PC-3 (cell line): ENCODE data around the gene PTPN3. TPM values are rescaled to one million over a fixed set of nuclear protein-coding genes. Genes with fewer than 3 reads are reported as not detected.
"Not testable (repeated sequence)": the region's sequence is repeated elsewhere in the genome, so short reads cannot be mapped to it uniquely, and the experiment has no call there.

Experiments
- ATAC-seq: fragments of 200-7000 bp; cut with Tn5 transposase; 2 replicates; pipeline ENCODE4 v1.9.1; 2020; ENCODE audit warnings: mild to moderate bottlenecking, moderate library complexity
- BruUV-seq: library from RNA; stranded (reverse); fragments of 400-500 nt; replicated peaks from 2 replicates; lab custom pipeline; 2021; lab: Mats Ljungman, UMichigan
- CTCF ChIA-PET: fragments of 300-600 bp; sonication (Branson Sonifier 250); formaldehyde crosslinking; loops from one replicate; lab custom pipeline; 2022; ENCODE audit warnings: antibody characterized with exemption; lab: Charles Lee
- POLR2A ChIA-PET: fragments of 300-600 bp; sonication (Branson Sonifier 250); formaldehyde crosslinking; loops from one replicate; lab custom pipeline; 2022; ENCODE audit warnings: antibody characterized with exemption; ENCODE audit not compliant: unreplicated experiment; lab: Charles Lee
- DNase-seq: peaks from one replicate; pipeline ENCODE4 v3.0.0-alpha.2; 2015
- H2AFZ ChIP-seq: fragments of 300-600 bp; sonication (generic); 2 replicates; pipeline ENCODE4 v1.6.0; 2016; ENCODE audit warnings: antibody characterized with exemption, low read length
- H3F3A ChIP-seq: fragments of 300-600 bp; sonication (generic); one replicate; pipeline ENCODE4 v1.6.0; 2017; ENCODE audit warnings: antibody characterized with exemption, low read length, control low read depth, mild to moderate bottlenecking; ENCODE audit not compliant: unreplicated experiment
- H3K27ac ChIP-seq: fragments of 300-600 bp; sonication (generic); 2 replicates; pipeline ENCODE4 v1.5.1; 2016; ENCODE audit warnings: mild to moderate bottlenecking, low read length
- H3K27me3 ChIP-seq: fragments of 300-600 bp; sonication (generic); 2 replicates; pipeline ENCODE4 v1.6.1; 2016; ENCODE audit warnings: low read length, mixed read lengths
- H3K36me3 ChIP-seq: fragments of 300-600 bp; sonication (generic); 2 replicates; pipeline ENCODE4 v1.6.1; 2016; ENCODE audit warnings: low read depth, mixed run types, low read length, mixed read lengths
- H3K4me1 ChIP-seq: fragments of 300-600 bp; sonication (generic); 2 replicates; pipeline ENCODE4 v1.5.1; 2016; ENCODE audit warnings: low read length; ENCODE audit not compliant: insufficient read depth
- H3K4me2 ChIP-seq: fragments of 300-600 bp; sonication (generic); 2 replicates; pipeline ENCODE4 v1.6.0; 2016; ENCODE audit warnings: low read length
- H3K4me3 ChIP-seq: fragments of 300-600 bp; sonication (generic); 2 replicates; pipeline ENCODE4 v1.5.1; 2016; ENCODE audit warnings: mild to moderate bottlenecking, low read length, mixed read lengths
- H3K79me2 ChIP-seq: fragments of 300-600 bp; sonication (generic); 2 replicates; pipeline ENCODE4 v1.6.1; 2017; ENCODE audit warnings: low read length, mixed read lengths
- H3K9ac ChIP-seq: fragments of 300-600 bp; sonication (generic); 2 replicates; pipeline ENCODE4 v1.6.0; 2016; ENCODE audit warnings: mild to moderate bottlenecking, low read length
- H3K9me2 ChIP-seq: fragments of 300-600 bp; sonication (generic); replicated peaks from 2 replicates; pipeline ENCODE4 v1.6.1; 2016; ENCODE audit warnings: mixed run types, low read length, mixed read lengths
- H3K9me3 ChIP-seq: fragments of 300-600 bp; sonication (generic); 2 replicates; pipeline ENCODE4 v1.6.1; 2016; ENCODE audit warnings: low read length, mixed read lengths
- H4K20me1 ChIP-seq: fragments of 300-600 bp; sonication (generic); 2 replicates; pipeline ENCODE4 v1.6.1; 2016; ENCODE audit warnings: low read length, mixed read lengths
- EZH2 ChIP-seq: fragments of 300-600 bp; sonication (generic); IDR thresholded peaks from one replicate; pipeline ENCODE4 v1.6.1; 2017; ENCODE audit warnings: antibody characterized with exemption, mild to moderate bottlenecking, low read length; ENCODE audit not compliant: unreplicated experiment
- EZH2phosphoT487 ChIP-seq: fragments of 300-600 bp; sonication (generic); IDR thresholded peaks from 2 replicates; pipeline ENCODE4 v1.6.1; 2018; ENCODE audit warnings: mild to moderate bottlenecking, antibody characterized with exemption, low read length, borderline replicate concordance
- intact Hi-C: fragments of 100-400 bp; cut with micrococcal nuclease; formaldehyde crosslinking; loops from 2 replicates; pipeline ENCODE4 v1.9.0; 2023
- total RNA-seq: library from RNA; depleted of rRNA; stranded (reverse); fragments of >200 nt; gene quantifications from 2 replicates; pipeline ENCODE4 v1.2.3, GENCODE V29; 2014
- TF ChIP-seq, protein P1 (sequence below): fragments of 300-600 bp; sonication (generic); conservative IDR thresholded peaks from 2 replicates; pipeline ENCODE4 v1.5.1; 2017; ENCODE audit warnings: antibody characterized with exemption, low read depth, mild to moderate bottlenecking, low read length

The PTPN3 gene
- total RNA-seq, 1 experiment from 2014 or later: 8.4 TPM

DNA sequence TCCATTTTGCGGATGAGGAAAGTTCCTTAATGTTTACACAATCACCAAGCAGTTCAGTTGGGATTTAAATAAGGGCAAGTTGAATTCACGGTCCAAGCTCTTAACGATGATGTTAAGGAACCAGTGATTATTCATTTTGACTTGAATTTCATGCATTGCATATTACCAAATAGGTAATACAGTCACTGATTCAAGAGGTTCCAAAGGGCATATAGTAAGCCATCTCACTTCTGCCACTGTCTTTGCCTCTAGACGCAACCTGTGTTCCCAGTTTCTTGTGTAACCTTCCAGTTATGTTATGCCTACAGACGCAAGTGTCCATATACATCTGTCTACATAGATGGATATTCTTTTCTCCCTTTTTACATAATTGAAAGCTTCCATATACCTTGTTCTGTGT is 137.3 kb downstream of the PTPN3 start:
- Histone ChIP-seq H3K36me3 (no peaks in the 10 kb centered on the region), H3K9me2 (no peaks in the 10 kb centered on the region), H3F3A (no peaks in the 10 kb centered on the region), H3K4me3 (no peak overlapping the region), H3K27ac (no peak overlapping the region), H3K4me2 (no peak overlapping the region), H4K20me1 (no peaks in the 10 kb centered on the region), H3K4me1 (no peaks in the 10 kb centered on the region), H3K9ac (no peak overlapping the region), H3K27me3 (no peaks in the 10 kb centered on the region), H2AFZ (no peak overlapping the region), H3K9me3 (no peaks in the 10 kb centered on the region), H3K79me2 (no peaks in the 10 kb centered on the region)
- ChIA-PET POLR2A (no interaction called here), CTCF (no interaction called here)
- DNase-seq: no peak
- intact Hi-C loops: no loop called here
- no TSS peak for BruUV-seq
- TF ChIP-seq EZH2 (no peak), EZH2phosphoT487 (no peak)
- TF ChIP-seq, protein P1, sequence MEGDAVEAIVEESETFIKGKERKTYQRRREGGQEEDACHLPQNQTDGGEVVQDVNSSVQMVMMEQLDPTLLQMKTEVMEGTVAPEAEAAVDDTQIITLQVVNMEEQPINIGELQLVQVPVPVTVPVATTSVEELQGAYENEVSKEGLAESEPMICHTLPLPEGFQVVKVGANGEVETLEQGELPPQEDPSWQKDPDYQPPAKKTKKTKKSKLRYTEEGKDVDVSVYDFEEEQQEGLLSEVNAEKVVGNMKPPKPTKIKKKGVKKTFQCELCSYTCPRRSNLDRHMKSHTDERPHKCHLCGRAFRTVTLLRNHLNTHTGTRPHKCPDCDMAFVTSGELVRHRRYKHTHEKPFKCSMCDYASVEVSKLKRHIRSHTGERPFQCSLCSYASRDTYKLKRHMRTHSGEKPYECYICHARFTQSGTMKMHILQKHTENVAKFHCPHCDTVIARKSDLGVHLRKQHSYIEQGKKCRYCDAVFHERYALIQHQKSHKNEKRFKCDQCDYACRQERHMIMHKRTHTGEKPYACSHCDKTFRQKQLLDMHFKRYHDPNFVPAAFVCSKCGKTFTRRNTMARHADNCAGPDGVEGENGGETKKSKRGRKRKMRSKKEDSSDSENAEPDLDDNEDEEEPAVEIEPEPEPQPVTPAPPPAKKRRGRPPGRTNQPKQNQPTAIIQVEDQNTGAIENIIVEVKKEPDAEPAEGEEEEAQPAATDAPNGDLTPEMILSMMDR: no peak
- ATAC-seq: no peak

DNA sequence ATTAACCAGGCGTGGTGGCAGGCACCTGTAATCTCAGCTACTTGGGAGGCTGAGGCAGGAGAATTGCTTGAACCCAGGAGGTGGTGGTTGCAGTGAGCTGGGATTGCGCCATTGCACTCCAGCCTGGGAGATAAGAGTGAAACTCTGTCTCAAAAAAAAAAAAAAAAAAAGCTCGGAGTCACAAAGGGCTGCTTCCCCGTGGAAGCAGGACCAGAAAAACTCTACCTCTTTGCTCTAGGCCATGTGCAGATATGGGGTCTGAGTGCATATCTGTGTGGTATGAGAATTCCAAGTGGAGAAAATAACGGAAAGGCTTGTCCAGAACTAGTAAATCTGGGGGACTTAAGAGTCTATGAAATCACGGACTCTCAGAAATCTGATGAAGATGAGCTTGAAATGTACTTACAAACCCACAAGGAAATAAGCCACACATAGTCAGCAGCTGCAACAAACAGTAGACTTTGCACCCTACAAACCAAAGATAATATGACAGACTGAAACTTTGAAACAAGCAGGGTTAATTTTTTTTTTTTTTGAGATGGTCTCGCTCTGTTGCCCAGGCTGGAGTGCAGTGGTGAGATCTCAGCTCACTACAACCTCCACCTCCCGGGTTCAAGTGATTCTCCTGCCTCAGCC is 139.0 kb downstream of the PTPN3 start:
- H3K79me2 ChIP-seq, DNase-seq, H3K4me3 ChIP-seq, H3K4me2 ChIP-seq, H3K9me3 ChIP-seq, H4K20me1 ChIP-seq, H3K27ac ChIP-seq, H3F3A ChIP-seq, H3K27me3 ChIP-seq, ATAC-seq, POLR2A ChIA-PET, BruUV-seq, H2AFZ ChIP-seq, H3K4me1 ChIP-seq, H3K9me2 ChIP-seq, H3K36me3 ChIP-seq, intact Hi-C loops, H3K9ac ChIP-seq: not testable (repeated sequence)
- CTCF ChIA-PET: interaction anchor here (0.6 kb wide), 1 partner anchor 111 kb away, joined by 4 read pairs; no protein-coding TSS in a partner anchor

DNA sequence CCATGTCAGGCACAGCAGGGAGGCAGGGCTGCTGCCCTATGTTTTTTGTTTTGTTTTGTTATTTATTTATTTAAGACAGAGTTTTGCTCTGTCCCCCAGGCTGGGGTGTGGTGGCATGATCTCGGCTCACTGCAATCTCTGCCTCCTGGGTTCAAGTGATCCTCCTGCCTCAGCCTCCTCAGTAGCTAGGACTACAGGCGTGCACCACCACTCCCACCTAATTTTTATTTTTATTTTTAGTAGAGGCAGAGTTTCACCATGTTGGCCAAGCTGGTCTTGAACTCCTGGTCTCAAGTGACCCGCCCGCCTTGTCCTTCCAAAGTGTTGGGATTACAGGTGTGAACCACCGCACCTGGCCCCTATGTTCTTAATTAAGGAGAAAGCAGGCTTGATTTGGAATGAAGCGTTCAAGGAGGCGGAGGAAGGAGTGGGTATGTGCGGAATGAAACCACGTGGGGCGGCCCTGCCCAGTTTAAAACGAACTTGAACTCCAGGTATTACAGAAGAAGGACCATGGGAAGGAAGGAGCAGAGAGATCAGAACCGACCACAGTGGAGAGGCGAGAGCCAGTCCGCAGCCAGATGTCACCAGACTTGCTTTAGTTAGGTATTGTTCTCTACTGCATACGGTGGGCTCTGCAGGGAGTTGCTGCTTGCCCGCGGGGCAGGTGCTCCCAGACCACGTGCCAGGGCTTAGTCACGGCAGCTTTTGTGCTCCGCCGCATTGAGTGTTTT is 142.4 kb downstream of the PTPN3 start:
- Histone ChIP-seq H3F3A (no peaks in the 10 kb centered on the region), H3K27me3 (no peaks in the 10 kb centered on the region), H3K9ac (no peak overlapping the region), H3K4me2 (no peak overlapping the region), H4K20me1 (no peaks in the 10 kb centered on the region), H2AFZ (no peak overlapping the region), H3K9me3 (no peaks in the 10 kb centered on the region), H3K27ac (no peak overlapping the region), H3K4me1 (no peaks in the 10 kb centered on the region), H3K4me3 (no peak overlapping the region), H3K36me3 (no peaks in the 10 kb centered on the region), H3K9me2 (no peaks in the 10 kb centered on the region), H3K79me2 (no peaks in the 10 kb centered on the region)
- ChIA-PET CTCF (no interaction called here), POLR2A (no interaction called here)
- TF ChIP-seq EZH2phosphoT487: no peak
- TF ChIP-seq, protein P1: no peak
- TF ChIP-seq EZH2: no peak
- ATAC-seq (no peak), DNase-seq (no peak)
- intact Hi-C loops: no loop called here
- no TSS peak for BruUV-seq
